HCT116 (cell line): ENCODE measurements around the gene RGL4. TPM values are rescaled to one million over a fixed set of nuclear protein-coding genes. Genes with fewer than 3 reads are reported as not detected.

ENCODE experiments used
- ATAC-seq: fragments of 200-7000 bp; cut with Tn5 transposase; 2 replicates; pipeline ENCODE4 v1.9.1; 2020; ENCODE audit warnings: mild to moderate bottlenecking, moderate library complexity
- BruUV-seq: library from RNA; stranded (reverse); fragments of 400-500 nt; replicated peaks from 2 replicates; lab custom pipeline; 2021; lab: Mats Ljungman, UMichigan
- CTCF ChIA-PET: fragments of 300-600 bp; sonication (Branson Sonifier 250); formaldehyde crosslinking; loops from one replicate; lab custom pipeline; 2021; ENCODE audit warnings: antibody characterized with exemption; lab: Charles Lee
- POLR2A ChIA-PET: fragments of 300-600, 350-600 bp; sonication (Branson Sonifier 250); formaldehyde crosslinking; loops from one replicate; lab custom pipeline; 2021; ENCODE audit warnings: antibody characterized with exemption; lab: Charles Lee
- RAD21 ChIA-PET, 2 experiments: fragments of 300-600 bp; sonication (Branson Sonifier 250); formaldehyde crosslinking; loops; one replicate each; lab custom pipeline; 2023; ENCODE audit warnings: low total read pairs in 2 of 2; ENCODE audit not compliant: uncharacterized antibody in 2 of 2, unreplicated experiment in 2 of 2, low non-redundant PET in 1 of 2; lab: Charles Lee
- DNase-seq: peaks from one replicate; pipeline ENCODE4 v3.0.0-alpha.2; 2010; ENCODE audit warnings: low read depth, low spot score
- H2AFZ ChIP-seq: fragments of 200-600 bp; shearing (Covaris generic), sonication (generic); 2 replicates; pipeline ENCODE4 v1.6.1; 2017; ENCODE audit warnings: low read depth, mixed run types, mixed read lengths, antibody characterized with exemption, low read length; ENCODE audit not compliant: poor library complexity, severe bottlenecking
- H3K27ac ChIP-seq: 2 replicates; pipeline ENCODE4 v1.5.1; 2012; ENCODE audit warnings: low read depth, low read length
- H3K27me3 ChIP-seq: fragments of 200-600 bp; sonication (generic); 2 replicates; pipeline ENCODE4 v1.6.1; 2016; ENCODE audit warnings: mixed run types, low read length, mixed read lengths; ENCODE audit not compliant: insufficient read depth
- H3K36me3 ChIP-seq, 2 experiments: fragments of 200-500 bp in 1 of 2; fragments of 200-600 bp in 1 of 2; sonication (Bioruptor generic) in 1 of 2; sonication (generic) in 1 of 2; 2 replicates each; pipeline versions ENCODE4 v1.5.1 to v1.6.1; 2014 to 2016; ENCODE audit warnings: low read length in 2 of 2, inconsistent platforms in 1 of 2, mixed read lengths in 1 of 2, mixed run types in 1 of 2; ENCODE audit not compliant: insufficient read depth in 2 of 2, control insufficient read depth in 1 of 2
- H3K4me1 ChIP-seq, 2 experiments: fragments of 200-600 bp in 1 of 2; sonication (generic) in 1 of 2; 2 replicates each; pipeline versions ENCODE4 v1.5.1 to v1.6.1; 2012 to 2017; ENCODE audit warnings: low read length in 2 of 2, inconsistent platforms in 1 of 2, mild to moderate bottlenecking in 1 of 2, mixed read lengths in 1 of 2, mixed run types in 1 of 2, moderate library complexity in 1 of 2; ENCODE audit not compliant: insufficient read depth in 2 of 2, control insufficient read depth in 1 of 2
- H3K4me2 ChIP-seq: fragments of 200-600 bp; sonication (generic); 2 replicates; pipeline ENCODE4 v1.6.1; 2017; ENCODE audit warnings: mixed run types, low read length, mixed read lengths
- H3K4me3 ChIP-seq, 2 experiments: fragments of 200-600 bp in 1 of 2; sonication (generic) in 1 of 2; replicated peaks in 1 of 2; 2 replicates each; pipeline ENCODE4 v1.5.1; 2011 to 2016; ENCODE audit warnings: low read length in 2 of 2, control low read depth in 1 of 2, low read depth in 1 of 2, mild to moderate bottlenecking in 1 of 2, mixed read lengths in 1 of 2, mixed run types in 1 of 2
- H3K79me2 ChIP-seq: fragments of 200-600 bp; sonication (generic); 2 replicates; pipeline ENCODE4 v1.6.1; 2017; ENCODE audit warnings: mild to moderate bottlenecking, mixed run types, low read length, moderate library complexity, mixed read lengths; ENCODE audit not compliant: insufficient read depth
- H3K9ac ChIP-seq: fragments of 200-600 bp; sonication (generic); 2 replicates; pipeline ENCODE4 v1.6.1; 2016; ENCODE audit warnings: low read length, mixed read lengths
- H3K9me2 ChIP-seq: fragments of 200-600 bp; sonication (generic), shearing (Covaris generic); 2 replicates; pipeline ENCODE4 v1.6.1; 2017; ENCODE audit warnings: mixed run types, mild to moderate bottlenecking, moderate library complexity; ENCODE audit not compliant: insufficient read depth
- H3K9me3 ChIP-seq, 2 experiments: fragments of 200-500 bp in 1 of 2; fragments of 200-600 bp in 1 of 2; sonication (Bioruptor generic) in 1 of 2; sonication (generic) in 1 of 2; 2 replicates each; pipeline ENCODE4 v1.6.1; 2014 to 2017; ENCODE audit warnings: low read length in 2 of 2, mixed read lengths in 2 of 2, inconsistent platforms in 1 of 2, low read depth in 1 of 2, mild to moderate bottlenecking in 1 of 2, mixed run types in 1 of 2, moderate library complexity in 1 of 2; ENCODE audit not compliant: control insufficient read depth in 1 of 2, insufficient read depth in 1 of 2
- H4K20me1 ChIP-seq: fragments of 200-600 bp; sonication (generic), shearing (Covaris generic); 2 replicates; pipeline ENCODE4 v1.6.1; 2017; ENCODE audit warnings: mixed run types, mild to moderate bottlenecking, moderate library complexity; ENCODE audit not compliant: insufficient read depth
- ATF3 ChIP-seq: IDR thresholded peaks from 2 replicates; pipeline ENCODE4 v1.6.1; 2012
- CEBPB ChIP-seq: IDR thresholded peaks from 2 replicates; pipeline ENCODE4 v1.6.1; 2012; ENCODE audit warnings: low read depth
- CTCF ChIP-seq, 3 experiments: fragments of 200-600 bp in 1 of 3; sonication (generic) in 1 of 3; IDR thresholded peaks in 2 of 3; conservative IDR thresholded peaks in 1 of 3; 2 replicates each; pipeline ENCODE4 v1.5.1; 2012 to 2017; ENCODE audit warnings: low read depth in 2 of 3, low read length in 2 of 3, antibody characterized with exemption in 1 of 3, borderline replicate concordance in 1 of 3, control low read depth in 1 of 3, mild to moderate bottlenecking in 1 of 3, mixed read lengths in 1 of 3, mixed run types in 1 of 3, moderate library complexity in 1 of 3; ENCODE audit not compliant: insufficient read depth in 1 of 3
- EGR1 ChIP-seq: IDR thresholded peaks from 2 replicates; pipeline ENCODE4 v1.6.1; 2012; ENCODE audit warnings: low read depth
- EZH2 ChIP-seq: fragments of 200-600 bp; sonication (generic); IDR thresholded peaks from 2 replicates; pipeline ENCODE4 v1.6.1; 2017; ENCODE audit warnings: antibody characterized with exemption, mixed run types
- EZH2phosphoT487 ChIP-seq: fragments of 200-600 bp; IDR thresholded peaks from 2 replicates; pipeline ENCODE4 v1.6.1; 2018; ENCODE audit warnings: antibody characterized with exemption, borderline replicate concordance
- JUND ChIP-seq: IDR thresholded peaks from 2 replicates; pipeline ENCODE4 v1.6.1; 2012
- MAX ChIP-seq: IDR thresholded peaks from 2 replicates; pipeline ENCODE4 v1.6.1; 2012
- POLR2AphosphoS5 ChIP-seq: IDR thresholded peaks from 2 replicates; pipeline ENCODE4 v1.6.1; 2011; ENCODE audit warnings: mild to moderate bottlenecking, low read depth, low read length, moderate library complexity
- RAD21 ChIP-seq: IDR thresholded peaks from 2 replicates; pipeline ENCODE4 v1.6.1; 2012; ENCODE audit warnings: low read depth, mild to moderate bottlenecking
- REST ChIP-seq: IDR thresholded peaks from 2 replicates; pipeline ENCODE4 v1.6.1; 2012; ENCODE audit warnings: low read depth
- SP1 ChIP-seq: IDR thresholded peaks from 2 replicates; pipeline ENCODE4 v1.6.1; 2012; ENCODE audit warnings: low read depth
- SRF ChIP-seq: IDR thresholded peaks from 2 replicates; pipeline ENCODE4 v1.6.1; 2012; ENCODE audit warnings: low read depth
- TCF7L2 ChIP-seq: IDR thresholded peaks from 2 replicates; pipeline ENCODE4 v1.7.0; 2011; ENCODE audit warnings: borderline replicate concordance, inconsistent platforms; ENCODE audit not compliant: insufficient read depth, insufficient read length; ENCODE audit errors: extremely low read depth
- ZBTB33 ChIP-seq: IDR thresholded peaks from 2 replicates; pipeline ENCODE4 v1.6.1; 2011; ENCODE audit warnings: mild to moderate bottlenecking, low read length, moderate library complexity; ENCODE audit not compliant: insufficient replicate concordance; ENCODE audit errors: extremely low read depth
- ZFX ChIP-seq: fragments of 450-650 bp; IDR thresholded peaks from 2 replicates; pipeline ENCODE4 v1.6.1; 2017
- intact Hi-C: fragments of 100-400 bp; cut with micrococcal nuclease; formaldehyde crosslinking; loops from 2 replicates; pipeline ENCODE4 v1.10.0; 2022
- total RNA-seq: library from RNA; stranded (reverse); gene quantifications from one replicate; pipeline ENCODE4 v1.2.1, GENCODE V29; 2021; ENCODE audit not compliant: unreplicated experiment

Gene RGL4
- total RNA-seq, 1 experiment from 2014 or later: not detected

GRCh38 chr22:23720855-23721254 lies 30.0 kb downstream of the RGL4 start:
- DNase-seq: no peak
- POLR2A ChIA-PET: no interaction called here
- no peaks in the 10 kb centered on the region for H3K27me3 ChIP-seq
- no TSS peak for BruUV-seq
- H3K27ac ChIP-seq: no peak overlapping the region
- no peak for TF ChIP-seq TCF7L2
- TF ChIP-seq JUND: no peak
- TF ChIP-seq REST: no peak
- TF ChIP-seq ZFX: no peak
- no peak for TF ChIP-seq EZH2
- TF ChIP-seq SP1: no peak
- no peak for TF ChIP-seq ATF3
- no peak for TF ChIP-seq POLR2AphosphoS5
- no peak for TF ChIP-seq RAD21
- TF ChIP-seq EZH2phosphoT487: no peak
- TF ChIP-seq EGR1: no peak
- TF ChIP-seq ZBTB33: no peak
- TF ChIP-seq CEBPB: no peak
- TF ChIP-seq MAX: no peak
- no peak for TF ChIP-seq CTCF (IDR thresholded peaks at IDR 0.05 in 2 of 3, conservative IDR thresholded peaks at IDR 0.05 in 1 of 3; ENCODE audit: borderline replicate concordance in 1 of 3, insufficient read depth in 1 of 3, low read depth in 2 of 3, low read length in 2 of 3)
- no peak for TF ChIP-seq SRF
- TF ChIP-seq, all 23 proteins: peak for 0
- H3K36me3 ChIP-seq: no peaks in the 10 kb centered on the region
- H4K20me1 ChIP-seq: no peaks in the 10 kb centered on the region
- no peak overlapping the region for H3K9ac ChIP-seq
- no peak overlapping the region for H3K4me3 ChIP-seq
- H3K4me1 ChIP-seq: peaks cover 12 to 26% of the 10 kb centered on the region in 2 experiments
- ChIA-PET RAD21 (no interaction called here), CTCF (no interaction called here)
- no peaks in the 10 kb centered on the region for H3K9me2 ChIP-seq
- ATAC-seq: no peak
- H3K9me3 ChIP-seq: no peaks in the 10 kb centered on the region
- no peak overlapping the region for H2AFZ ChIP-seq
- peaks cover 13% of the 10 kb centered on the region for H3K79me2 ChIP-seq
- H3K4me2 ChIP-seq: no peak overlapping the region
- intact Hi-C loops: no loop called here
